ENCODE results near the gene MYO9B. TPM values are rescaled to one million over a fixed set of nuclear protein-coding genes. Genes with fewer than 3 reads are reported as not detected.
A peak's percentile ranks its signal among the peaks of the same experiment; 100 is the strongest.

Gene MYO9B
- total RNA-seq, 1 experiment from 2014 or later: 74.6 TPM

- Histone ChIP-seq H3K27ac (ENCODE audit: low read depth, low read length) (no peak overlapping the region), H3K27me3 (ENCODE audit: insufficient read depth, low read length) (no peaks in the 10 kb centered on the region), H3K9me2 (ENCODE audit: insufficient read depth) (no peaks in the 10 kb centered on the region), H3K79me2 (ENCODE audit: insufficient read depth, low read length) (no peaks in the 10 kb centered on the region), H3K9ac (ENCODE audit: low read length) (no peak overlapping the region), H3K9me3 (ENCODE audit: control insufficient read depth in 1 of 2, insufficient read depth in 1 of 2, low read depth in 1 of 2, low read length in 2 of 2) (no peaks in the 10 kb centered on the region), H3K4me2 (ENCODE audit: low read length) (no peak overlapping the region), H3K4me3 (replicated peaks in 1 of 2; ENCODE audit: low read depth in 1 of 2, low read length in 2 of 2) (no peak overlapping the region), H3K36me3 (ENCODE audit: control insufficient read depth in 1 of 2, insufficient read depth in 2 of 2, low read length in 2 of 2) (no peaks in the 10 kb centered on the region), H2AFZ (ENCODE audit: low read depth, low read length, poor library complexity, severe bottlenecking) (no peak overlapping the region), H3K4me1 (ENCODE audit: control insufficient read depth in 1 of 2, insufficient read depth in 2 of 2, low read length in 2 of 2) (peaks cover 0 to 9% of the 10 kb centered on the region in 2 experiments; a peak in 3 of 4 replicates), H4K20me1 (ENCODE audit: insufficient read depth) (no peaks in the 10 kb centered on the region)
- no peak for DNase-seq (ENCODE audit: low read depth, low spot score)
- no TSS peak for BruUV-seq (replicated peaks)
- ATAC-seq: no peak
- intact Hi-C loops (cut with micrococcal nuclease): no loop called here
- RAD21 ChIA-PET (ENCODE audit: low non-redundant PET in 1 of 2, low total read pairs in 2 of 2, uncharacterized antibody in 2 of 2, unreplicated experiment in 2 of 2): no interaction called here
- CTCF ChIA-PET: interaction anchor here (0.8 to 1.9 kb wide), 4 partner anchors 10 to 49 kb away, joined by 3 to 8 read pairs (median 6); partner anchors contain the start of genes DDA1 and MRPL34
- POLR2A ChIA-PET: interaction anchor here (1.1 to 1.3 kb wide), 2 partner anchors 24 to 49 kb away, joined by 3 to 4 read pairs; partner anchors contain the start of gene DDA1
- no peak for TF ChIP-seq RAD21 (IDR thresholded peaks at IDR 0.05; ENCODE audit: low read depth)
- TF ChIP-seq YY1 (IDR thresholded peaks at IDR 0.05; ENCODE audit: extremely low read depth, insufficient replicate concordance, low read depth, low read length): no peak
- no peak for TF ChIP-seq TCF7L2 (IDR thresholded peaks at IDR 0.05; ENCODE audit: borderline replicate concordance, extremely low read depth, insufficient read depth, insufficient read length)
- no peak for TF ChIP-seq POLR2AphosphoS5 (IDR thresholded peaks at IDR 0.05; ENCODE audit: low read depth, low read length)
Measured at GRCh38 chr19:17259934-17260333, 184.4 kb downstream of the MYO9B start.

DNA sequence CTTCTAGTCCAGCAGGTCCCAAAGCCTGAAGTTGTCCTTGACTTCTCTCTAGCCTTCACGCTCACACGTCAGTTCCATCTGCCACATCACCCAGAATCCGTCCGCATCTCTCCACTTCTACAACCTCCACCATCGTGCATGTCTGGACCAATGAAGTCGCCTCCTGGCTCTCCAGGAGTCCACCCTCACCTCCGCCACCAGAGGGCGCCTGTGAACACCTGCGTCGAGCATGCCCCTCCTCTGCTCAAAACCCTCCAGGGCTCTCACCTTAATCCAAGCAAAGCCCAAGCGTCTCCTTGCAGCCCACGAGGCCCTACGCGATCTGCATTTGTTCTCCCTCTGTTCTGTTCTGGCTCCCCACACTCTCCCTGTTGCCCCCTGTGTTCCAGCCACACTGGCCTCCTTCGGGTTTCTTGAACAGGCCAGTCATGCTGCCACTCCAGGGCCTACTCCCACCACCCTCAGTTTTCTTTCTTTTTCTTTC lies 185.3 kb downstream of the MYO9B start:
- TF ChIP-seq CBX3 (IDR thresholded peaks at IDR 0.05; ENCODE audit: low read depth): 0 out of 2 replicates have a peak, but pooled peaks have one; percentile 45
- peak; percentile 74 for TF ChIP-seq RAD21 (IDR thresholded peaks at IDR 0.05; ENCODE audit: low read depth)
- TF ChIP-seq POLR2A (IDR thresholded peaks at IDR 0.05; ENCODE audit: borderline replicate concordance, extremely low read depth, insufficient read depth, insufficient read length): peak; percentile 53
- TF ChIP-seq, protein P1, sequence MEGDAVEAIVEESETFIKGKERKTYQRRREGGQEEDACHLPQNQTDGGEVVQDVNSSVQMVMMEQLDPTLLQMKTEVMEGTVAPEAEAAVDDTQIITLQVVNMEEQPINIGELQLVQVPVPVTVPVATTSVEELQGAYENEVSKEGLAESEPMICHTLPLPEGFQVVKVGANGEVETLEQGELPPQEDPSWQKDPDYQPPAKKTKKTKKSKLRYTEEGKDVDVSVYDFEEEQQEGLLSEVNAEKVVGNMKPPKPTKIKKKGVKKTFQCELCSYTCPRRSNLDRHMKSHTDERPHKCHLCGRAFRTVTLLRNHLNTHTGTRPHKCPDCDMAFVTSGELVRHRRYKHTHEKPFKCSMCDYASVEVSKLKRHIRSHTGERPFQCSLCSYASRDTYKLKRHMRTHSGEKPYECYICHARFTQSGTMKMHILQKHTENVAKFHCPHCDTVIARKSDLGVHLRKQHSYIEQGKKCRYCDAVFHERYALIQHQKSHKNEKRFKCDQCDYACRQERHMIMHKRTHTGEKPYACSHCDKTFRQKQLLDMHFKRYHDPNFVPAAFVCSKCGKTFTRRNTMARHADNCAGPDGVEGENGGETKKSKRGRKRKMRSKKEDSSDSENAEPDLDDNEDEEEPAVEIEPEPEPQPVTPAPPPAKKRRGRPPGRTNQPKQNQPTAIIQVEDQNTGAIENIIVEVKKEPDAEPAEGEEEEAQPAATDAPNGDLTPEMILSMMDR (IDR thresholded peaks at IDR 0.05 in 2 of 3, conservative IDR thresholded peaks at IDR 0.05 in 1 of 3; ENCODE audit: borderline replicate concordance in 1 of 3, insufficient read depth in 1 of 3, low read depth in 2 of 3, low read length in 2 of 3): peak; percentile 79 to 94 (median 93)
- no peak for TF ChIP-seq FOSL1 (IDR thresholded peaks at IDR 0.05; ENCODE audit: low read depth)
- peak; percentile 83 for TF ChIP-seq MAX (IDR thresholded peaks at IDR 0.05)
- TF ChIP-seq SRF (IDR thresholded peaks at IDR 0.05; ENCODE audit: low read depth): no peak
- peak; percentile 30; the same call in 1 of the 2 replicates for TF ChIP-seq POLR2AphosphoS5 (IDR thresholded peaks at IDR 0.05; ENCODE audit: low read depth, low read length)
- TF ChIP-seq ZFX (IDR thresholded peaks at IDR 0.05): no peak
- peak; percentile 44 for TF ChIP-seq YY1 (IDR thresholded peaks at IDR 0.05; ENCODE audit: extremely low read depth, insufficient replicate concordance, low read depth, low read length)
- Histone ChIP-seq H2AFZ (ENCODE audit: low read depth, low read length, poor library complexity, severe bottlenecking) (peak overlapping the region; percentile 95), H3K36me3 (ENCODE audit: control insufficient read depth in 1 of 2, insufficient read depth in 2 of 2, low read length in 2 of 2) (no peaks in the 10 kb centered on the region), H3K9me3 (ENCODE audit: control insufficient read depth in 1 of 2, insufficient read depth in 1 of 2, low read depth in 1 of 2, low read length in 2 of 2) (no peaks in the 10 kb centered on the region), H4K20me1 (ENCODE audit: insufficient read depth) (no peaks in the 10 kb centered on the region), H3K4me1 (ENCODE audit: control insufficient read depth in 1 of 2, insufficient read depth in 2 of 2, low read length in 2 of 2) (peaks cover 0 to 8% of the 10 kb centered on the region in 2 experiments; a peak in 3 of 4 replicates), H3K4me2 (ENCODE audit: low read length) (peak overlapping the region; percentile 30), H3K27me3 (ENCODE audit: insufficient read depth, low read length) (no peaks in the 10 kb centered on the region), H3K4me3 (replicated peaks in 1 of 2; ENCODE audit: low read depth in 1 of 2, low read length in 2 of 2) (no peak overlapping the region), H3K27ac (ENCODE audit: low read depth, low read length) (no peak overlapping the region), H3K9ac (ENCODE audit: low read length) (peak overlapping the region; percentile 34; the same call in 1 of the 2 replicates), H3K79me2 (ENCODE audit: insufficient read depth, low read length) (no peaks in the 10 kb centered on the region), H3K9me2 (ENCODE audit: insufficient read depth) (no peaks in the 10 kb centered on the region)
- peak; percentile 81 for DNase-seq (ENCODE audit: low read depth, low spot score)
- intact Hi-C loops (cut with micrococcal nuclease): no loop called here
- peak; percentile 100 for ATAC-seq
- ChIA-PET POLR2A (interaction anchor here (0.6 to 1.3 kb wide), 3 partner anchors 25 to 48 kb away, joined by 3 to 4 read pairs (median 3); partner anchors contain the start of gene DDA1), RAD21 (ENCODE audit: low non-redundant PET in 1 of 2, low total read pairs in 2 of 2, uncharacterized antibody in 2 of 2, unreplicated experiment in 2 of 2) (interaction anchor here in 1 of 2 experiments (1.1 kb wide), 1 partner anchor 12 kb away, joined by 3 read pairs; no protein-coding TSS in a partner anchor), CTCF (interaction anchor here (0.8 to 1.9 kb wide), 5 partner anchors 11 to 48 kb away, joined by 3 to 8 read pairs (median 7); partner anchors contain the start of genes DDA1 and MRPL34)
- no TSS peak for BruUV-seq (replicated peaks)

Data from HCT116 (cell line).